SW480 (cell line): ENCODE data around the gene GALNT2.

ENCODE experiments used
- DNase-seq: peaks from one replicate; pipeline ENCODE4 v3.0.0-alpha.2; 2016; ENCODE audit warnings: low spot score

GALNT2 gene

GRCh38 chr1:230301822-230302221 lies 234.8 kb downstream of the GALNT2 start:
- DNase-seq, result no peak

GRCh38 chr1:230303069-230303468 lies 236.0 kb downstream of the GALNT2 start:
- no peak for DNase-seq

DNA sequence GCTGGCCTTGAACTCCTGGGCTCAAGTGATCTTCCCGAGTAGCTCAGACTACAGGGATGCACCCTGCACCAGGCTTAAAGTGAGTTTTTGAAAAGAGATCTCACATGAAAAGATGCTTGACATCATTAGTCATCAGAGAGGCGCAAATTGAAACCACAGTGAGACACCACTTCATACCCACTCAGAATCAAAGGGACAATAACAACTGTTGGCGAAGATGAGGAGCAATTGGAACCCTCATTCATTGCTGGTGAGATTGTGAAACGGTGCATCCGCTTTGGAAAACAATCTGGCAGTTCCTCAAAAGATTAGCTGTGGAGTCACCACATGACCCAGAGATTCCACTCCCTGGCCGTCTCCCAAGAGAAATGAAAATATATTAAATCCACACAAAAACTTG lies 236.8 kb downstream of the GALNT2 start:
- peak; percentile 53 for DNase-seq

- no peak for DNase-seq
These were observed 239.1 kb downstream of the GALNT2 start for GRCh38 chr1:230306169-230306568.

GRCh38 chr1:230307213-230307612 lies 240.2 kb downstream of the GALNT2 start:
- DNase-seq, result no peak

GRCh38 chr1:230308039-230308438 lies 241.0 kb downstream of the GALNT2 start:
- DNase-seq, result peak; percentile 55

GRCh38 chr1:230308821-230309220 lies 241.8 kb downstream of the GALNT2 start:
- no peak for DNase-seq

DNA sequence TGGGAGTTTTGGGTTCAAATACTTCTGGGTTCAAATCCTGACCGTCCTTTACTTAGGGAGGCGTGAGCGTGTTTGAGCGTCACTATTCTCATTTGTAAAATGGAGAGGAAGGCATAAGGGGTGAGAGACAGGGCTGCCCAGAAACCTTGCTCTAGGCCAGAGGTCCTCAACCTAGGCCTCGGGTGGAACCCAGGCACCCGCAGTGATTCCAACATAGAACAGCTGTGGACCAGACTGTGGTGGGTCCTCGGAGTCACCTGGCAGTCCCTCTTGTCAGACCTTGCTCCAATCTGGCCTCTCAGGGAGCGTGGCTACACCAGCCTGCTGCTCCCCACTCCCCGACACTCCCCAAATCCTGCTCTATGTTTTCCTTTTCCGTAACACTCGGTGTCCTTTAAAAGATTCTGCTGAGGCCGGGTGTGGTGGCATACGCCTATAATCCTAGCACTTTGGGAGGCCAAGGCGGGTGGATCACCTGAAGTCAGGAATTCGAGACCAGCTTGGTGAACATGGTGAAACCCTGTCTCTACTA lies 242.7 kb downstream of the GALNT2 start:
- DNase-seq, result no peak

DNA sequence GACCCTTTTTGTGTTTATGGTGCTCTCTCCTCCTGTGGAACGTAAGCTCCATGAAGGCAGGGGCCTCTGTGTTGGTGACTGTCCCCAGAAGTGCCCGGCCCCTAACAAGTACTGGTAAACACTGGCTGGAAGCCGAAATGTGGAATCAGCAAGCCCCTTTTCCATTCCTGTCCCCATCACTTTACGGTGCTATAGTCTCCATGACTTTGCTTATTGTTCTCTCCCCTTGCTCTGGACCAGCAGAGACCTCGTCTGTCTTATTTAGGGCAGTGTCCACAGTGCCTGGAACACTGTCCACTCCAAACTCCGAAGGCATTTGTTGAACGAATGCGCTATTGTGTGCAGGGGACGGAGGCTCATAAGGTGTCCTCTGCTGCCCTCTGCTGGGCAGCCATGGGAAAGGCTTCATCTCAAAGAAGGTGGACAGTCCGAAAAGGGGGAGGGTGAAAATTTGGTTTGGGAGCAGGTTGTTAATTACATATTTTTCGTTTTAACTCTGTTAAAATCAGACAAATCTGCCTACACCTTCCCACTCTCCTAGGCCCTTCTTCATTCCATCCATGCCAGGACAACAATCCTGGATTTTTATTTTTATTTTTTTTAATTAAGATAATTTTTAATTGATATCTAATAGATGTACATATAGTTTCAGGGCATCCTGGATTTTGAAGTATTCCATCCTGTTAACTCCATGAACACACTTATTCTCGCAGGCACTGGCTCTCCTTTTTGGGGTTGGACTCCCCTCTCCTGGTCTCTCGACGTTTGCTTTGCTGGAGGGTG lies 243.5 kb downstream of the GALNT2 start:
- DNase-seq, result peak; percentile 68

DNA sequence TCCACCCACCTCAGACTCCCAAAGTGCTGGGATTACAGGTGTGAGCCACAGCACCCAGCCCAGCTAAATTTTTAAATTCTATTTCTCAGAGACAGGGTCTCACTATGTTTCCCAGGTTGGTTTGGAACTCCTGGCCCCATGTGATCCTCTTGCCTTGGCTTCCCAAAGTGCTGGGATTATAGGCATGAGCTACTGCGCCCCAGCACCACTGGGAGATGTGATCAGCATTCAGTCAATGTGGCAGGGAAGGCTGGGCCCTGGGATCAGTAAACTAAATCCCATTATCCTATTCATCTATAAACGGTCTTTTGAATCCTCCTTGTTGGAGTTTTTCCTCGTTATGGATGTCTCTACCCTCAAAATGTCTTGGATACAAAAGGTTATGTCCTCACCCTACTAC lies 245.6 kb downstream of the GALNT2 start:
- no peak for DNase-seq

DNA sequence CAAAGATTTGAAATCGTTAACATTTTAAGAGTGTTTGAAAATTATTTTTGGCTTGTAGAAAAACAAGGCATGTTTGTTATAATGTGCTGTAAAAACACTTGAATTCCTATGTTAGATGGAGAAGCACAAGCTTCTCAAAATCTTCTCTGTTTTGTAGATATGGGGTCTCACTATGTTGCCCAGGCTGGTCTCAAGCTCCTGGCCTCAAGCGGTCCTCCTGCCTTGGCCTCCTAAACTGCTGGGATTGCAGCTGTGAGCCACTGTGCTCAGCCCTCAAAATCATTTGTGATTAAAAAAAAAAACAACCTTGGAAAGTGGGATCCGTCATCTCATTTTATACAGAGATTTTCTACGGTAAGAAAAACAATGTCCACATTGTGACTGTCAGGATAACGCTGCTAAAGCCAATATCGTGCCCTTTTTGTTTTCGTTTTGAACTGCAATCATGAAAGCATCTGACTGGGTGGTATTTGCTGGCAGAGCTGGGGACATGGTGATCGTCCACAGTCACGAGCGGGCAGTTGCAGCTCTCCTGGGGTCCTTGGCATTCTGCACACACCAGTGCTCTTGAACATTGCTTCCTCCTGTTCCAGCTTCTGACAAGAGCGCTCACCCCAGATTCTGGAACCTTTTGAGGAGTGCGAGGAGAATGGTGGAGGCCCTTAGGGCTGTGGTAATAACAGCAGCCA lies 246.6 kb downstream of the GALNT2 start:
- no peak for DNase-seq

GRCh38 chr1:230314142-230314470 lies 247.1 kb downstream of the GALNT2 start:
- no peak for DNase-seq

- no peak for DNase-seq
These were observed 248.1 kb downstream of the GALNT2 start for GRCh38 chr1:230315099-230315498.

DNA sequence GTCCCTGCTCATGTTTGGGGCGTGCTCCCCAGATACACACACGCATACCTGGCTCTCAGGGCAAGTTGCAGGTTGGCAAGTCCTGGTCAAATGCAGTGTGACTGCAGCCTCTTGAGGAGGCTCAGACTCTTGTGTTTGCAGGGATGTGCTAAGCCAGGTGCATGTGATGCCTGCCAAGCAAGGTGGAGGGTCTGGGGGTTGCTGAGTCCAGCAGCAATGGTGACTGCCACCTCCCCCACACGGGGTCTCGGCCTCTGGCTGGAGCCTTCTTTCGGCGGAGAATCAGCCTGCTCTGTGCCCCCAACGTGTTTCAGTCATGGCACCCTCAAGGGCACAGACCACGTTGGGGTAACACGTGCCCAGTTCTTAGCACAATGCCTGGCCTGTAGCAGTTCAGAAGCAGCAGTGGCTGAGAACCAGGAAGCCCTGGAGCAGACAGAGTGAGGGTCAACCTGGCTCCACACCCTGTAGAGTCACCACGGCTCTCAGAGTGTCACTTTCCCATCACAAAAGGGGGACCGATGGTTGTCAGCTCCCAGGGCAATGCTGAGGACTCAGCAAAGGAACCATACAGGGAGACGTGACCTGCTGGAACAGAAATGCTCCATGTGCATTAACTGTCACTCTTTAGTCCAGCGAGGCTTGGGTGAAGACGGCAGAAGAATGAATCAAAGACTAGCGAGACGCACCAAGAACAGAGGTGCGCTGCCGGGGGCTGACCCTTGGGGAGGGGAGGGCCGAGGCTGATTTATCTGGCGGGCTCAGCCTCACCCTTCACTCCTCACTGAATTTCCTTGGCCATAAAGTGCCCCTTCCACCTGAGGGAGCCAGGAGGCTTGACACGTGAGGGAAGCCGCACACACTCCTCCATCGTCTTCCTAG lies 250.1 kb downstream of the GALNT2 start:
- DNase-seq, result no peak

DNA sequence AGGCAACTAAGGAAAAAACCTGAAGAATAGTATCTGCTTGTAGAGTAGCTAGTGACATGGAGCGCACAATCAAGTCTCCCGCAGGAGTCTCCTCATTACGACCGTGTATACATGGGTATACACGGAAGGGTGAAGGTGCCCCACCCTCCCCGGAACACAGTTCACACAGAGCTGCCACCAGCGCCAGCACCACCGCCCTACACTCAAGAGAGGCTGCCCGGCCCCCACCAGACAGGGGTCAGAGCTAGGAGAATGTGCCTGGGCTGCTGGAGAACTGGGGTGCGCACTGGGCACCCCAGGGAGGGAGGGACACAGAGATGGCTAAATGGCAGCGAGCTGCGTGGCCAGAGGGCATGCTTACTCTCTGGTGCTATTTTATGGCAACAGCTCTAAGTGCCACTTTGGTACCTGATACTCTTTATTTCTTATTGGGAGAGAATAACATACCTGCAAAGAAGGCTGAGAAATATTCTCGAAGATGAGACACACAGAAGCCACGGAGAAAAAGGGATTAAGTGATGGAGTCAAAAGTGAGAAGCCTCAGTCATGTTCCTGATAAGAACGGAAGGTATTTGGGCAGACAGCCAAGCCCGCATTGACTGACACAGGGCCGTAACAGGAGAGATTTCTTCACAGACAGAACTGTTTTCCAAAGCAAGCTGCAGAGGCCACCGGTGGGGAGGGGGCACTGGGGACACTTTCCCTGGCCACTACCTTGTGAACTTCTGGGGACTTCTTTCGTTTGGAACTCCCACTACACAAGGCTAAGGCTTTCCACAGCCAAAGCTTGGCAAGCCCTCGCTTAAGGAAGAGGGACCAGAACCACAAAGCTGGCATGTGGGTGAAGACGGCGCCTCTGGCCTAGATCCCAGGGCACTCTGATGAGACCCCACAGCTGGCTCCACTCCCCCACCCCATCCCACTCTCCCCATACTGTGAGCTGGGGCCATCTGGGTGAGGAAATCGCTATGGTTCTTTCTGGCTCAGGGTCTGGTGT lies 251.1 kb downstream of the GALNT2 start:
- DNase-seq, result no peak

DNA sequence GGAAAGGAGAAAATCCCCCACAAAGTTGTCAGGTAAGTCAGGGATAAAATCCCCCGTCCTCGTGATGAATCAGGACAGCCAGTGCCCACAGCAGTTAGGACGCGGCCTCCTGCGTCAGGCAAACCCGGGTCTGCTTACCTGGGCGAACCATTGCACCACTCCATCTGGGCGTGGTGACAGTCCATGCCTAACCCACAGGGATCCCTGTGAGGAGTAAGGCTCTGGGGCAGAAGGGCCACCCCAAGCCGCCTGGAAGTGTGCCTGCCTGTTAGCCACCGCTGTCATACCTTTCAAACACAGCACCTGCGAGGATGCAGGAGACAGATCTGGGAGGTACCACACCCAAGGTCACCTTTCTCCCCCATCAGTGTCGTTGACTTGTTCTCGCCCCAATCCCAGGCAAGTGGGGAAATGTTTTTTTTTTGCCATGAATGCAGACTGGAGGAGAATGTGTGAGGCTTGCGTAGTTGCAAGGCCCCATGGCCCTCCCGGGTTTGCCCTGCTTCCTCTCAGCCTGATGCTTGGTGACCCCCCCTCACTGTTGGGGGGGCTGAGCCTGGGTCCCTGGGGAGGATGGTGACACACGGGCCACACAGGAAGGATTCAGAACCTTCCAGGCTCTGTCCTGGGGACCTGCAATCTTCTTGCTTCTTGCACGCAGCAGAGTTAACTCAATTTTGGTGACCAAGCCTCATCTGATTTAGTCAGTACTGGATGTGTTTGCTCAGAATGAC lies 252.1 kb downstream of the GALNT2 start:
- no peak for DNase-seq

DNA sequence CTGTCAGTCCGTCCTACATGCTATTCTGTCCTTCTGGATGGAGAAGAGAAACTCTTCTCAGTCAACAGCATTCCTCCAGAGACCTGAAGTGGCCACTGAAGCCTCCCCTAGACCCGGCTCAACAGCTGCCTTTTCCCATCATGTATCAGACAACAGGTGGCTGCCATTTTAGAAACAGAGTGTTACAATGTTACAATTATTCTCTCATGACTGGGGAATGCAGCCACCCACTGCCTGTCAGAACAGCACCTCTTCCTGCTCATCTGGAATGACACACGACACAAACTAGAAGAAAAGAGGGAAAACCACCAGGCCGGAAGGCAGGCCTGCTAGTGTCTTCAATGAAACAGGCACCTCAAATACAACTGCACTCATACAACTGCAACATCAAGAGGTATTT lies 253.8 kb downstream of the GALNT2 start:
- no peak for DNase-seq

- DNase-seq, result no peak
These were observed 254.3 kb downstream of the GALNT2 start for GRCh38 chr1:230321341-230321740.

- DNase-seq, result no peak
These were observed 254.8 kb downstream of the GALNT2 start for GRCh38 chr1:230321741-230322420.

DNA sequence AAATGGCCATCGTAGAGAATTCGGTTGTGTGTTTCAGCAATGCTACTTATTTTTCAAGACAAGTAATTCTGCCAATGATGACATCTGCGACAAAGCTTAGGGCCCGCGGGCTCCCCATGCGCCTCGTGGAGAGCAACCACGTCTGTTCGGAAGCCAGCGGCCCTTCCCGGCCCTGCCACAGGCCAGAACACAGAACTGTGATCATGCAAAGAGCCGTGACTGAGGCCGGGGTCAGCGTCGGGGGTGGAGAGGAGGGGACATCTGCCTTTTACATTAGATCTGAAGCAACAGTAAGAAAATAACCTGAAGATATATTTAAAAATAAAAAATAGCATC lies 255.4 kb downstream of the GALNT2 start:
- DNase-seq, result no peak
